Measurements from ENCODE around the gene SPATA13. TPM values are rescaled to one million over a fixed set of nuclear protein-coding genes. Genes with fewer than 3 reads are reported as not detected.
A peak's percentile ranks its signal among the peaks of the same experiment; 100 is the strongest.
"Not testable (repeated sequence)": the region's sequence is repeated elsewhere in the genome, so short reads cannot be mapped to it uniquely, and the experiment has no call there.

Gene SPATA13
- total RNA-seq, 2 experiments from 2014 or later = 56.8 to 57.4 TPM

DNA sequence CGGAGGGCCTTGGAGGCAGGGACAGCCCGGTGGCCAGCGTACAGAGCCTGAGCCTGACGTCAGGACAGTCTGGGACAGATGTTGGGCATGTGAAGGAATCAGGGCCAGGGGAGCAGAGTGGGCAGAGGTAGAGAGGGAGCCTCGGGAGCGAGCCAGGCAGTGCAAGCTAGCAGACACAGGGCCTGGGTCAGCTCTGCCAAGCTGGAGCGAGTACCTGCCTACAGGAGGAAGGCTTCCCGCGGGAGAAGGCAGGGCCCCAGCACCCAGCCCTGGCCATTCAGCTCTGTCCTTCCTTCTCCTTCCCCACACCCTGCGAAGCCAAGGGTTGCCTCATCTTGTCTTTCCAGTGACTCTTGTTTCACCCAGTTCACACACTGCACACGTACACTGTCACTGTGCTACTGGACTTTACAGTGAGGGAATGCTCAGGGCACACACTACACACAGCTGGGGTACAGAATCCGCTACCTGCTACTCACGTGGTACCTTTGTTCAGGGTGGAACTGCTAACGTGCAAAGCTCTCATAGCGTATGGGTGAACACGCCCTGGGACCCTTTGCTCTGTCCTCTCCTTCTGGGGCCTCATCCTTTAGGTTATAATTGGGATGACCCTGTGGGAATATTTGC is 139.1 kb downstream of the SPATA13 start:
- intact Hi-C loops (cut with micrococcal nuclease) = no loop called here
- DNase-seq = no peak
- H3K4me1 Mint-ChIP-seq (ENCODE audit: low read depth) = no peaks in the 10 kb centered on the region
- no peak overlapping the region for H3K27ac Mint-ChIP-seq
- no peaks in the 10 kb centered on the region for H3K9me3 Mint-ChIP-seq
- H3K4me3 Mint-ChIP-seq = no peak overlapping the region
- H3K27me3 Mint-ChIP-seq (ENCODE audit: low read depth) = no peaks in the 10 kb centered on the region
- peaks cover 71% of the 10 kb centered on the region for H3K36me3 Mint-ChIP-seq (ENCODE audit: low read depth)
- CTCF ChIA-PET = no interaction called here

DNA sequence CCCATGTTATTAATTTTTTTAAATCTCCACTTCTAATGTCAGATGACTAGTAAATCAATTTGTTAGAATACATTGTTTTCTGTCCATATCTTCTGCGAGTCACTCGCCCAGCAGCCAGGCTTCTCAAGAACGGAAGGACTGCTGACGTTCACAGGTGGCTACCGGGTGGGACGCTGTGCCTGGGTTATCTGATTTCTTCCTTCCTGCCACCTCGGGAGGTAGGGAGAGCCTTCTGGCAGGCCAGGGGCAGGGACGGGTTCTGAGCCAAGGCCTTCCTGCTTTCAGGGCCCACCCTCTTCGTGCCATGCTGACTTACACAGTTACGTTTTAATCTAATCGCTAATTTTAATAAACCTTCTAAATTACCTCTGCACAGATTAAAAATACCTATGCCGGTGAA is 140.9 kb downstream of the SPATA13 start:
- H3K4me1 Mint-ChIP-seq (ENCODE audit: low read depth) = no peaks in the 10 kb centered on the region
- no peak overlapping the region for H3K27ac Mint-ChIP-seq
- H3K36me3 Mint-ChIP-seq (ENCODE audit: low read depth) = peaks cover 69% of the 10 kb centered on the region
- no peaks in the 10 kb centered on the region for H3K9me3 Mint-ChIP-seq
- intact Hi-C loops (cut with micrococcal nuclease) = no loop called here
- CTCF ChIA-PET = no interaction called here
- no peak overlapping the region for H3K4me3 Mint-ChIP-seq
- no peak for DNase-seq
- no peaks in the 10 kb centered on the region for H3K27me3 Mint-ChIP-seq (ENCODE audit: low read depth)

DNA sequence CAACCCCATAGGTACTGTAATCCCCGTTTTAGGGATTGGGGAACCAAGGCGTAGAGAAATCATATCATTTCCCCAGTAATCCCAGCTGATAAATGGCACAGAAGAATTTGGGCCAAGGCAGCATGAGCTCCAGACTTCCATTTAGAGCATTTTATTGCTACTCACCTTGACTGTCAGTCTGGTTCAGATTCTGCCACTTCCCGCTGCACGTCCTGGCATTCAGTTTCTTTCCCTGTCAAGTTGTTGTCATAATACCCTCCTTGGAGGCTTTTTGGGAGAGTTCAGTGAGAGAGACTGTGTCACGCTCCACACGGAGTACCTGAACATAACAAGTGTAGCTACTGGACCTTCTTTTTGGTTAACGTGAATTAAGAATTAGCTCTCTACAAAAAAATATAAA is 141.4 kb downstream of the SPATA13 start:
- Mint-ChIP-seq H3K9me3 (no peaks in the 10 kb centered on the region), H3K4me1 (ENCODE audit: low read depth) (no peaks in the 10 kb centered on the region), H3K27me3 (ENCODE audit: low read depth) (no peaks in the 10 kb centered on the region), H3K36me3 (ENCODE audit: low read depth) (peaks cover 64% of the 10 kb centered on the region), H3K4me3 (no peak overlapping the region), H3K27ac (no peak overlapping the region)
- no peak for DNase-seq
- CTCF ChIA-PET = interaction anchor here (0.6 to 0.7 kb wide), 2 partner anchors 8 to 258 kb away, joined by 3 to 5 read pairs; no protein-coding TSS in a partner anchor
- intact Hi-C loops (cut with micrococcal nuclease) = no loop called here

DNA sequence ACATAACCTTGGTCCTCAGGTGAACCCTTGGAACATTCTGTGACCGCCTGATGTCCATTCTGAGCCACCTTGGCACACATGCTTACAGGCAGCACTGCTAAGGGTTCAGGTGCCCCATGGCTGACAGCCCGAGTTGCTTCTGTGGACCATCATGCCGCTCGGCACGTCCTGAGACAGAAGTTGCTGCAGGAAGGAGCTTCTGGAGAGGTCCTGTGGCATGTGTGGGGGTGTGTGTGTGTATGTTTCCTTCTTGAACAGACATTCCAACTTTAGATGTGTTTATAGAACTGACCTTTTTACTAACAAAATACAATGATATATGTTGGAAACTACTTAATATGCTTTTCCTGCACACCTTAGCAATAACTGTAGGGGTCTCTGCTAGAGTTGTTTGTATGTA is 144.1 kb downstream of the SPATA13 start:
- Mint-ChIP-seq H3K4me3 (no peak overlapping the region), H3K36me3 (ENCODE audit: low read depth) (peaks cover 48% of the 10 kb centered on the region), H3K9me3 (no peaks in the 10 kb centered on the region), H3K27me3 (ENCODE audit: low read depth) (no peaks in the 10 kb centered on the region), H3K27ac (peak overlapping the region; percentile 44), H3K4me1 (ENCODE audit: low read depth) (no peaks in the 10 kb centered on the region)
- intact Hi-C loops (cut with micrococcal nuclease) = no loop called here
- CTCF ChIA-PET = no interaction called here
- no peak for DNase-seq

DNA sequence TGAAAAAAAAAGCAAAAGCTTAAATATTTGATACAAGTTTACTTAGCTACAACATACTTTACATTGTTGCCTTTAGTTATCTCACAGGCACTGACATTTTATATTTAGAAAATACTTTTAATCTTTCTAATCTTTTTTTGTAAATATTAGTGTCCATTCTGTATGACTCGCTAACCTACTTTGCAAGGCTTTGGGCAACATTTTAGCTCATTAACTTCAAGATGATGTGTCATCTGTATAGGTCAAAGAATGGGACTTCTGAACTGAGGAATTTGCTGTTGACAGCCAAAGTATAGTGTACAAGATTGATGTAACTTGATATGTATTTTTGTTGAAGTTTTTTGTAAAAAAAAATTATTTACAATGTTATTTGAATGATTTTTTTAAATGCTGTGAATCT is 146.1 kb downstream of the SPATA13 start:
- Mint-ChIP-seq H3K27me3 (ENCODE audit: low read depth) (no peaks in the 10 kb centered on the region), H3K4me1 (ENCODE audit: low read depth) (no peaks in the 10 kb centered on the region), H3K4me3 (no peak overlapping the region), H3K36me3 (ENCODE audit: low read depth) (peaks cover 34% of the 10 kb centered on the region), H3K27ac (no peak overlapping the region), H3K9me3 (no peaks in the 10 kb centered on the region)
- DNase-seq = no peak
- intact Hi-C loops (cut with micrococcal nuclease) = no loop called here
- CTCF ChIA-PET = interaction anchor here (1.0 kb wide), 1 partner anchor 159 kb away, joined by 3 read pairs; no protein-coding TSS in a partner anchor

DNA sequence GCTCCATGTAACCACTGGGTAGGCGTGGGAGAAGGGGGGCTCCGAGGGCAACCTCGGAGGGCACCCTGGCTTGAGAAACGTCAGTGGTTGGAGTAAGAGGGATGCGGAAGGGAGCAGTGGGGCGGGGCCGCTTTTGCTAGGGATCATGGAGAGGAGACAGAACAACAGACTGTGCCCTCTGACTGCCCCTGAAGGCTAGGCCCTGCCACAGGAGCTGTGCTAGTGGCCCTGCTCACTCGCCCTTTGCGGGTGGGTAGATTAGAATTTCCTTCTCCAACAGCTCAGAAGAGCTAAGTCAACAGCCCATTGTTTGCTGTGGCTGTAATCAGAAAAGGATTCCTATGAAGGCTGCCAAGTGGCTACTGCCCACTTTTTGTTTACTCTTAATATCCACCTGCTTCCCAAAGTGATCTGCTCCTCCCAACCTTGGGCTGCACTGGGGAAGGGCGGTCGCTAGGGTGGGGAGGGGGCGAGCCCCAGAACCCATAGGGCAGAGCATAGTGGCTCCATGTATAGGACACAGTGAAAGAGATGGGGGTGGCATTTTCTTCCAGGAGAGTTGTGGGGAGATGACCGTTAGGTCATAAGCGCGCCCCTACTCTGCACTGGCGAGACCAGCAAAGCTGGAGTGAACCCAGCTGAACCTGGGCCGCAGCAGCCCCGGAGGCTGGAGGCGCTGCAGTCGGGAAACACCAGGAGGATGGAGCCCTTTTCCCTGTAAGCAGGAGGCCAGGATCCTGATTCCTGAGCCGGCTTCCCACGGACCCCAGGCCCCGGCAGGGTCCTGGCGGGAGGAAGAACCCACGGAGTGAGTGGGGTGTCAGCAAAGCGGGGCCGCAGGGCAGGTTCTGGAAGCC is 146.9 kb downstream of the SPATA13 start:
- no peaks in the 10 kb centered on the region for H3K27me3 Mint-ChIP-seq (ENCODE audit: low read depth)
- CTCF ChIA-PET = interaction anchor here (1.0 kb wide), 1 partner anchor 158 kb away, joined by 3 read pairs; no protein-coding TSS in a partner anchor
- intact Hi-C loops (cut with micrococcal nuclease) = no loop called here
- H3K9me3 Mint-ChIP-seq = no peaks in the 10 kb centered on the region
- no peaks in the 10 kb centered on the region for H3K4me1 Mint-ChIP-seq (ENCODE audit: low read depth)
- no peak overlapping the region for H3K4me3 Mint-ChIP-seq
- peaks cover 32% of the 10 kb centered on the region for H3K36me3 Mint-ChIP-seq (ENCODE audit: low read depth)
- H3K27ac Mint-ChIP-seq = no peak overlapping the region
- DNase-seq = no peak

DNA sequence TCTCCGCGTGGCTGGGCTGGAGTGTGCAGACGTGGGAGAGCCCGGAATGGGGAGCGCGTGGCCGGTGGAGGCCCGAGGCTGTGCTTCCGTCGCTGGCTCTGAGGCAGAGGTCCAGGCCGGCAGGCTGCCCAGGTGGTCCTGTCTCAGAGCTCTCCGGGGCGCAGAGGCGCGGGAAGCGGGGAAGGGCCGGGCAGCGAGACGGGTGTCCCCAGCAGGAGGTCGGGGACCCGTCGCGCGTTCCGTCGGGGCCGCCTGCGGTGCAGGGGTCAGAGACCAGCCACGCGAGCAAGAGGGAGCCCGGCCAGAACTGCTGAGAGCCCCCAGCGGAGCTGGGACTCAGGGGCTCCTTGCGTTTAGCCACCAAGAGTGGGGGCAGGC is 147.5 kb downstream of the SPATA13 start:
- CTCF ChIA-PET = no interaction called here
- H3K27ac Mint-ChIP-seq = no peak overlapping the region
- no peak for DNase-seq
- no peaks in the 10 kb centered on the region for H3K9me3 Mint-ChIP-seq
- H3K36me3 Mint-ChIP-seq (ENCODE audit: low read depth) = peaks cover 29% of the 10 kb centered on the region
- H3K27me3 Mint-ChIP-seq (ENCODE audit: low read depth) = no peaks in the 10 kb centered on the region
- intact Hi-C loops (cut with micrococcal nuclease) = no loop called here
- H3K4me1 Mint-ChIP-seq (ENCODE audit: low read depth) = no peaks in the 10 kb centered on the region
- H3K4me3 Mint-ChIP-seq = no peak overlapping the region

DNA sequence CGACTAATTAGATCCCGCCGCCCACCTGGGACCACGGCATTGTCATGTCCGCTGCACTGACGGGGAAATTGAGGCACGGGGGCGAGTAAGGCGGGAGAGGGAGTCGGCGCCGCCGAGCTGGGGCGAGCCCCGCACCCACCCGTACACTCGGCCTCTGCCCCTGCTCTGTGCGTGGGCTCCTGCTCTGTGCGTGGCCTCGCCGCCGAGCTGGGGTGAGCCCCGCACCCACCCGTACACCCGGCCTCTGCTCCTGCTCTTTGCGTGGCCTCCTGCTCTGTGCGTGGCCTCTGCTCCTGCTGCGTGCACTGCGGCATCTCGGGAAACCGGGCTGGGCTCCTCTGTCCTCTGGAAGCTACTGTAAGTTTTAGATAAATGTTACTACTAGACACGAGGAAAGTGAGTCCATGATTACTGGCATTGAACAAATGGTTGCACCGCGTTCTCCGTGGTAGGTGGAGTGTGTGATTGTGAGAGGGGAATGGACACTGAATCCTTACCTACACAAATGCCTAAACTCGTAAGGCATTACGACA is 148.0 kb downstream of the SPATA13 start:
- Mint-ChIP-seq H3K27me3 (ENCODE audit: low read depth) (no peaks in the 10 kb centered on the region), H3K4me3 (no peak overlapping the region), H3K27ac (no peak overlapping the region), H3K9me3 (no peaks in the 10 kb centered on the region), H3K4me1 (ENCODE audit: low read depth) (no peaks in the 10 kb centered on the region), H3K36me3 (ENCODE audit: low read depth) (peaks cover 24% of the 10 kb centered on the region)
- CTCF ChIA-PET = interaction anchor here (0.6 kb wide), 1 partner anchor 251 kb away, joined by 3 read pairs; no protein-coding TSS in a partner anchor
- intact Hi-C loops (cut with micrococcal nuclease) = no loop called here
- DNase-seq = no peak

DNA sequence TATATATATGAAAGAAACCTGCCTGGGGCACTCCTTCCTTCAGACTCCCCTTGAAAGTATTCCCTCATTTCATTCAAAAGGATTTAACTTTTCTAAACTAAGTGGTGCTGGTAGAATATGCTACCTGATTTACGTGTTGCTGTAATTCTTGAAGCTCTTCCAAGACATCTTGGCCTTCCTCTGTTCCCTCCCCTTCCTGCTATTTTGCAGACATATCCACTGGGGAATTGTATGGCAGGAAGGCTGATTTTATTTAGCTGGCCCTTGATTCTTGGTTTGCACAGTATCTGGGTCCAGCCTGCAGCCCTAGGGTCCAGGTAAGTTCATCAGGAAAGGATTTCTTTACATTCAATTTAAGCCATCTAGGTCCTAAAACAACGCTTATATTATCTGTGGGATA is 148.8 kb downstream of the SPATA13 start, which contains the start of gene C1QTNF9:
Gene C1QTNF9 (plus strand): TSS at position 281 of the 400 bp plus-strand sequence. CDS start 6,424 bp downstream, outside the sequence.
- H3K4me1 Mint-ChIP-seq (ENCODE audit: low read depth); H3K9me3 Mint-ChIP-seq; H3K27me3 Mint-ChIP-seq (ENCODE audit: low read depth); H3K27ac Mint-ChIP-seq; intact Hi-C loops (cut with micrococcal nuclease); DNase-seq; H3K4me3 Mint-ChIP-seq: not testable (repeated sequence)
- CTCF ChIA-PET = interaction anchor here (0.6 to 1.4 kb wide), 2 partner anchors 80 to 252 kb away, joined by 3 read pairs; no protein-coding TSS in a partner anchor
- H3K36me3 Mint-ChIP-seq (ENCODE audit: low read depth) = peaks cover 19% of the 10 kb centered on the region

DNA sequence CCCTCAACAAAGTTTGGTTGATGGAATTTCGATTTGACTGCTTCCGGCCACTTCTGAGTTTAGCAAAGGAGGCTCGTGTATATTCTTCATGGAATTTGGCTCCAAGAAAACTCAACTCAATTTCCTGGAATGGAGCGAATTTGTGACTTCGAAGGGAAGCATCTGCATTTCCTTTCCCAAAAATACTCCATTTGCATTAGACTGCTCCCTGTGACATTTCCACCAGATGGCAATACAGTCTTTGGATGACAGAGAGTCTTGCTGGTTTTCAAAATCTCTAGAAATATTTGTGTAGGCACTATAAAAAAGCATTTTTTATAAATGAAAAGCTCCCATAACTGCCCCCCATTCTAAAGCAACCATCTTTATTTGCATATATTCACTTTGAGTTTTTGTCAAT is 152.9 kb downstream of the SPATA13 start:
- intact Hi-C loops (cut with micrococcal nuclease) = loop anchor here (5.0 kb wide), 1 partner anchor 244 kb away; no protein-coding TSS in a partner anchor
- no peak for DNase-seq
- H3K27me3 Mint-ChIP-seq (ENCODE audit: low read depth) = no peaks in the 10 kb centered on the region
- H3K4me3 Mint-ChIP-seq = no peak overlapping the region
- no peaks in the 10 kb centered on the region for H3K4me1 Mint-ChIP-seq (ENCODE audit: low read depth)
- no peaks in the 10 kb centered on the region for H3K36me3 Mint-ChIP-seq (ENCODE audit: low read depth)
- H3K9me3 Mint-ChIP-seq = no peaks in the 10 kb centered on the region
- no peak overlapping the region for H3K27ac Mint-ChIP-seq
- CTCF ChIA-PET = no interaction called here

DNA sequence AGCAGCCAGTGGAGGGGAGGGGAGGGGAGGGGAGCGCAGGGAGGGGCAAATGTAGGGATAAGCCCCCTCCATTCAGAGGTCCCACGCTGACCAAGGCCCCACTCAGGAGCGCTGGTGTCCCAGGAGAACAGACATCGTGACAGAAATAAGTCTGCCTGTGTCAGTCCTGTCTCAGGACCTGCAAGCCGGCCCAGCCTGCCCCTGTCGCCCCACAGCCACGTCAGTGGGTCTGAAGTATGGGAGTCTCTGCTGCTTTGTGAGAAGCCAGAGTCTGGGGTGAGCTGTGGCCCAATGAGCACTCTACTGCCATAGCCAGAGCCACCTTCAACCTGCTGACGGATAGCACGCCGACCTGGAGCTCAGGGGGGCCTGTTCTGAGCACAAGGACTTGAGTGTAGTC is 157.3 kb downstream of the SPATA13 start:
- CTCF ChIA-PET = not testable (repeated sequence)

DNA sequence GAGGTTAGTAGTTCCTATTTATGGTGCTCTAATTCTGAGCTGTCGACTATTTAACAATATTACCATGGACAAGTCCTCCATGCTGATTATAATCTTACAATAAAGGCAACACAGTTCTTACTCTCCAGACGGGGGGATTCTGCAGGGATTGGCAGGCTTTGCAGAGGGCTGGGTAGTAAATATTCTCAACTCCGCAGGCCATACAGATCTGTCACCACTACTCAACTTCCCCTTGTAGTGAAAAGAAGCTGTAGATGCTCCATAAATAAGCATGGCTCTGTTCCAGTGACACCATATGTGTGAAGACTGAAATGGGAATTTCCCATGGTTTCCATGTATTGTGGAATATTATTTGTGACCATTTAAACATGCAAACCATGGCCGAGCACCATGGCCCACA is 158.4 kb downstream of the SPATA13 start:
- H3K4me1 Mint-ChIP-seq (ENCODE audit: low read depth); CTCF ChIA-PET; H3K27ac Mint-ChIP-seq; H3K9me3 Mint-ChIP-seq; DNase-seq; intact Hi-C loops (cut with micrococcal nuclease); H3K27me3 Mint-ChIP-seq (ENCODE audit: low read depth); H3K4me3 Mint-ChIP-seq; H3K36me3 Mint-ChIP-seq (ENCODE audit: low read depth): not testable (repeated sequence)

More for the DNA sequence above, 157.3 kb downstream of the SPATA13 start:
- H3K4me1 Mint-ChIP-seq (ENCODE audit: low read depth); H3K36me3 Mint-ChIP-seq (ENCODE audit: low read depth); H3K4me3 Mint-ChIP-seq; intact Hi-C loops (cut with micrococcal nuclease); H3K9me3 Mint-ChIP-seq; H3K27ac Mint-ChIP-seq; H3K27me3 Mint-ChIP-seq (ENCODE audit: low read depth); DNase-seq: not testable (repeated sequence)

Data from activated naive CD4-positive, alpha-beta T cell treated with anti-CD3 and anti-CD28 coated beads for 36 hours (primary cell).